ENCODE data around the gene BNIP5. TPM values are rescaled to one million over a fixed set of nuclear protein-coding genes. Genes with fewer than 3 reads are reported as not detected.
A peak's percentile ranks its signal among the peaks of the same experiment; 100 is the strongest.

The BNIP5 gene
- total and polyA plus RNA-seq, 2 of the 13 experiments (the other 11 are each of a cell fraction or from before 2014, with no cell fraction given) = not detected

GRCh38 chr6:36277946-36278470, 58.7 kb downstream of the BNIP5 start (continued):
- no peak for TF ChIP-seq ZNF10 (CRISPR knock-in tag; IDR thresholded peaks at IDR 0.05; ENCODE audit: borderline replicate concordance, low read depth)
- TF ChIP-seq ZNF501 (CRISPR knock-in tag; IDR thresholded peaks at IDR 0.05) = no peak
- TF ChIP-seq KMT2B (CRISPR knock-in tag; IDR thresholded peaks at IDR 0.05) = no peak
- TF ChIP-seq ZNF530 (CRISPR knock-in tag; IDR thresholded peaks at IDR 0.05; ENCODE audit: low read depth) = no peak
- TF ChIP-seq ZBTB7B (CRISPR knock-in tag; IDR thresholded peaks at IDR 0.05) = no peak

GRCh38 chr6:36276581-36277536, 59.8 kb downstream of the BNIP5 start:
- Histone ChIP-seq H2AFZ (ENCODE audit: low read length) (no peak overlapping the region), H3K9ac (ENCODE audit: insufficient read depth, low read depth, low read length) (no peak overlapping the region), H3K4me1 (ENCODE audit: insufficient read depth, low read length) (no peaks in the 10 kb centered on the region), H4K20me1 (ENCODE audit: insufficient read depth, low read length) (no peaks in the 10 kb centered on the region), H3K4me2 (ENCODE audit: low read depth, low read length) (no peak overlapping the region), H3K27ac (ENCODE audit: extremely low read length, insufficient read depth, low read length) (no peak overlapping the region), H3K9me3 (ENCODE audit: low read length) (no peaks in the 10 kb centered on the region), H3K79me2 (ENCODE audit: insufficient read depth, low read length) (no peaks in the 10 kb centered on the region), H3K27me3 (ENCODE audit: control insufficient read depth in 1 of 2, insufficient read depth in 2 of 2, low read length in 2 of 2) (peaks cover 0 to 20% of the 10 kb centered on the region in 2 experiments; a peak in 4 of 5 replicates), H3K36me3 (replicated peaks in 1 of 2; ENCODE audit: control insufficient read depth in 1 of 2, insufficient read depth in 2 of 2, low read length in 2 of 2) (no peaks in the 10 kb centered on the region), H3K4me3 (replicated peaks in 1 of 3; ENCODE audit: insufficient read depth in 1 of 3, low read depth in 2 of 3, low read length in 3 of 3) (no peak overlapping the region)
- DNase-seq (ENCODE audit: low spot score) (no peak), ATAC-seq (no peak), FAIRE-seq (no peak)
- intact Hi-C loops (cut with micrococcal nuclease; ENCODE audit: unreplicated experiment) (no loop called here), in situ Hi-C loops (cut with HindIII; ENCODE audit: extremely low pct_ligation_motif_present, low pct_unique_long_range_greater_than_20kb) (no loop called here)
- CTCF ChIA-PET (ENCODE audit: low intra/inter-chr PET ratio, low total read pairs) = no interaction called here
- BruUV-seq (replicated peaks) = no TSS peak
- TF ChIP-seq CREB1 (IDR thresholded peaks at IDR 0.05) (peak; percentile 62; the same call in 1 of the 2 replicates), CREB1 (CRISPR knock-in tag; IDR thresholded peaks at IDR 0.05) (no peak), ZNF280D (CRISPR knock-in tag; IDR thresholded peaks at IDR 0.05) (no peak), MNT (IDR thresholded peaks at IDR 0.05) (peak; percentile 98)
- WGBS (ENCODE audit: low lambda C conversion rate) = 38% methylated on average over 13 of the region's 13 CpGs
- POLR2A ChIA-PET = no interaction called here

Measured in HepG2 (cell line).